Choroid plexus epithelial cell (primary cell): ENCODE measurements around the gene SMAP1.

Experiments
- DNase-seq: peaks from one replicate; pipeline ENCODE4 v3.0.0-alpha.2; 2010; ENCODE audit warnings: low read depth
- H3K4me3 ChIP-seq: 2 replicates; pipeline ENCODE4 v1.5.1; 2011; ENCODE audit warnings: low read depth, mild to moderate bottlenecking, control low read depth, low read length, moderate library complexity
- CTCF ChIP-seq: conservative IDR thresholded peaks from 2 replicates; pipeline ENCODE4 v1.5.1; 2011; ENCODE audit warnings: low read depth, mild to moderate bottlenecking, control low read depth, inconsistent platforms, low read length, moderate library complexity

The SMAP1 gene

GRCh38 chr6:70675822-70676221 lies 8.1 kb downstream of the SMAP1 start:
- no peak overlapping the region for H3K4me3 ChIP-seq
- TF ChIP-seq CTCF = no peak
- no peak for DNase-seq

- no peak for DNase-seq
- H3K4me3 ChIP-seq = no peak overlapping the region
- no peak for TF ChIP-seq CTCF
Measured at GRCh38 chr6:70676821-70677220, 9.1 kb downstream of the SMAP1 start.

GRCh38 chr6:70680396-70680795 lies 12.7 kb downstream of the SMAP1 start:
- H3K4me3 ChIP-seq = no peak overlapping the region
- TF ChIP-seq CTCF = no peak
- DNase-seq = no peak

GRCh38 chr6:70684794-70685493 lies 17.3 kb downstream of the SMAP1 start:
- TF ChIP-seq CTCF = no peak
- no peak for DNase-seq
- no peak overlapping the region for H3K4me3 ChIP-seq

GRCh38 chr6:70685494-70686180 lies 18.0 kb downstream of the SMAP1 start:
- no peak for DNase-seq
- TF ChIP-seq CTCF = no peak
- no peak overlapping the region for H3K4me3 ChIP-seq

- peak; percentile 60 for TF ChIP-seq CTCF
- peak; percentile 69 for DNase-seq
- H3K4me3 ChIP-seq = no peak overlapping the region
Measured at GRCh38 chr6:70686548-70687133, 19.0 kb downstream of the SMAP1 start.

- H3K4me3 ChIP-seq = no peak overlapping the region
- no peak for TF ChIP-seq CTCF
- DNase-seq = no peak
Measured at GRCh38 chr6:70693887-70694286, 26.2 kb downstream of the SMAP1 start.
